HCT116 (cell line): Measurements from ENCODE around the gene MIEN1. TPM values are rescaled to one million over a fixed set of nuclear protein-coding genes. Genes with fewer than 3 reads are reported as not detected.
"Not testable (repeated sequence)": the region's sequence is repeated elsewhere in the genome, so short reads cannot be mapped to it uniquely, and the experiment has no call there.

Source experiments
- ATAC-seq: fragments of 200-7000 bp; cut with Tn5 transposase; 2 replicates; pipeline ENCODE4 v1.9.1; 2020; ENCODE audit warnings: mild to moderate bottlenecking, moderate library complexity
- BruUV-seq: library from RNA; stranded (reverse); fragments of 400-500 nt; replicated peaks from 2 replicates; lab custom pipeline; 2021; lab: Mats Ljungman, UMichigan
- CTCF ChIA-PET: fragments of 300-600 bp; sonication (Branson Sonifier 250); formaldehyde crosslinking; loops from one replicate; lab custom pipeline; 2021; ENCODE audit warnings: antibody characterized with exemption; lab: Charles Lee
- POLR2A ChIA-PET: fragments of 300-600, 350-600 bp; sonication (Branson Sonifier 250); formaldehyde crosslinking; loops from one replicate; lab custom pipeline; 2021; ENCODE audit warnings: antibody characterized with exemption; lab: Charles Lee
- RAD21 ChIA-PET, 2 experiments: fragments of 300-600 bp; sonication (Branson Sonifier 250); formaldehyde crosslinking; loops; one replicate each; lab custom pipeline; 2023; ENCODE audit warnings: low total read pairs in 2 of 2; ENCODE audit not compliant: uncharacterized antibody in 2 of 2, unreplicated experiment in 2 of 2, low non-redundant PET in 1 of 2; lab: Charles Lee
- DNase-seq: peaks from one replicate; pipeline ENCODE4 v3.0.0-alpha.2; 2010; ENCODE audit warnings: low read depth, low spot score
- H2AFZ ChIP-seq: fragments of 200-600 bp; shearing (Covaris generic), sonication (generic); 2 replicates; pipeline ENCODE4 v1.6.1; 2017; ENCODE audit warnings: low read depth, mixed run types, mixed read lengths, antibody characterized with exemption, low read length; ENCODE audit not compliant: poor library complexity, severe bottlenecking
- H3K27ac ChIP-seq: 2 replicates; pipeline ENCODE4 v1.5.1; 2012; ENCODE audit warnings: low read depth, low read length
- H3K27me3 ChIP-seq: fragments of 200-600 bp; sonication (generic); 2 replicates; pipeline ENCODE4 v1.6.1; 2016; ENCODE audit warnings: mixed run types, low read length, mixed read lengths; ENCODE audit not compliant: insufficient read depth
- H3K36me3 ChIP-seq, 2 experiments: fragments of 200-500 bp in 1 of 2; fragments of 200-600 bp in 1 of 2; sonication (Bioruptor generic) in 1 of 2; sonication (generic) in 1 of 2; 2 replicates each; pipeline versions ENCODE4 v1.5.1 to v1.6.1; 2014 to 2016; ENCODE audit warnings: low read length in 2 of 2, inconsistent platforms in 1 of 2, mixed read lengths in 1 of 2, mixed run types in 1 of 2; ENCODE audit not compliant: insufficient read depth in 2 of 2, control insufficient read depth in 1 of 2
- H3K4me1 ChIP-seq, 2 experiments: fragments of 200-600 bp in 1 of 2; sonication (generic) in 1 of 2; 2 replicates each; pipeline versions ENCODE4 v1.5.1 to v1.6.1; 2012 to 2017; ENCODE audit warnings: low read length in 2 of 2, inconsistent platforms in 1 of 2, mild to moderate bottlenecking in 1 of 2, mixed read lengths in 1 of 2, mixed run types in 1 of 2, moderate library complexity in 1 of 2; ENCODE audit not compliant: insufficient read depth in 2 of 2, control insufficient read depth in 1 of 2
- H3K4me2 ChIP-seq: fragments of 200-600 bp; sonication (generic); 2 replicates; pipeline ENCODE4 v1.6.1; 2017; ENCODE audit warnings: mixed run types, low read length, mixed read lengths
- H3K4me3 ChIP-seq, 2 experiments: fragments of 200-600 bp in 1 of 2; sonication (generic) in 1 of 2; replicated peaks in 1 of 2; 2 replicates each; pipeline ENCODE4 v1.5.1; 2011 to 2016; ENCODE audit warnings: low read length in 2 of 2, control low read depth in 1 of 2, low read depth in 1 of 2, mild to moderate bottlenecking in 1 of 2, mixed read lengths in 1 of 2, mixed run types in 1 of 2
- H3K79me2 ChIP-seq: fragments of 200-600 bp; sonication (generic); 2 replicates; pipeline ENCODE4 v1.6.1; 2017; ENCODE audit warnings: mild to moderate bottlenecking, mixed run types, low read length, moderate library complexity, mixed read lengths; ENCODE audit not compliant: insufficient read depth
- H3K9ac ChIP-seq: fragments of 200-600 bp; sonication (generic); 2 replicates; pipeline ENCODE4 v1.6.1; 2016; ENCODE audit warnings: low read length, mixed read lengths
- H3K9me2 ChIP-seq: fragments of 200-600 bp; sonication (generic), shearing (Covaris generic); 2 replicates; pipeline ENCODE4 v1.6.1; 2017; ENCODE audit warnings: mixed run types, mild to moderate bottlenecking, moderate library complexity; ENCODE audit not compliant: insufficient read depth
- H3K9me3 ChIP-seq, 2 experiments: fragments of 200-500 bp in 1 of 2; fragments of 200-600 bp in 1 of 2; sonication (Bioruptor generic) in 1 of 2; sonication (generic) in 1 of 2; 2 replicates each; pipeline ENCODE4 v1.6.1; 2014 to 2017; ENCODE audit warnings: low read length in 2 of 2, mixed read lengths in 2 of 2, inconsistent platforms in 1 of 2, low read depth in 1 of 2, mild to moderate bottlenecking in 1 of 2, mixed run types in 1 of 2, moderate library complexity in 1 of 2; ENCODE audit not compliant: control insufficient read depth in 1 of 2, insufficient read depth in 1 of 2
- H4K20me1 ChIP-seq: fragments of 200-600 bp; sonication (generic), shearing (Covaris generic); 2 replicates; pipeline ENCODE4 v1.6.1; 2017; ENCODE audit warnings: mixed run types, mild to moderate bottlenecking, moderate library complexity; ENCODE audit not compliant: insufficient read depth
- CEBPB ChIP-seq: IDR thresholded peaks from 2 replicates; pipeline ENCODE4 v1.6.1; 2012; ENCODE audit warnings: low read depth
- ELF1 ChIP-seq: IDR thresholded peaks from 2 replicates; pipeline ENCODE4 v1.6.1; 2012; ENCODE audit warnings: low read depth, borderline replicate concordance
- EZH2 ChIP-seq: fragments of 200-600 bp; sonication (generic); IDR thresholded peaks from 2 replicates; pipeline ENCODE4 v1.6.1; 2017; ENCODE audit warnings: antibody characterized with exemption, mixed run types
- EZH2phosphoT487 ChIP-seq: fragments of 200-600 bp; IDR thresholded peaks from 2 replicates; pipeline ENCODE4 v1.6.1; 2018; ENCODE audit warnings: antibody characterized with exemption, borderline replicate concordance
- FOSL1 ChIP-seq: IDR thresholded peaks from 2 replicates; pipeline ENCODE4 v1.6.1; 2012; ENCODE audit warnings: low read depth
- POLR2A ChIP-seq: IDR thresholded peaks from 2 replicates; pipeline ENCODE4 v1.7.0; 2011; ENCODE audit warnings: borderline replicate concordance; ENCODE audit not compliant: insufficient read depth, insufficient read length; ENCODE audit errors: extremely low read depth
- RAD21 ChIP-seq: IDR thresholded peaks from 2 replicates; pipeline ENCODE4 v1.6.1; 2012; ENCODE audit warnings: low read depth, mild to moderate bottlenecking
- SIN3A ChIP-seq: IDR thresholded peaks from 2 replicates; pipeline ENCODE4 v1.6.1; 2012; ENCODE audit warnings: low read depth
- YY1 ChIP-seq: IDR thresholded peaks from 2 replicates; pipeline ENCODE4 v1.6.1; 2011; ENCODE audit warnings: low read length, low read depth, moderate library complexity, mild to moderate bottlenecking; ENCODE audit not compliant: insufficient replicate concordance; ENCODE audit errors: extremely low read depth
- ZFX ChIP-seq: fragments of 450-650 bp; IDR thresholded peaks from 2 replicates; pipeline ENCODE4 v1.6.1; 2017
- ZNF274 ChIP-seq: fragments of 200-500 bp; sonication (Bioruptor generic); IDR thresholded peaks from 2 replicates; pipeline ENCODE4 v1.6.1; 2014; ENCODE audit warnings: mild to moderate bottlenecking, low read depth, low read length, inconsistent platforms
- intact Hi-C: fragments of 100-400 bp; cut with micrococcal nuclease; formaldehyde crosslinking; loops from 2 replicates; pipeline ENCODE4 v1.10.0; 2022
- total RNA-seq: library from RNA; stranded (reverse); gene quantifications from one replicate; pipeline ENCODE4 v1.2.1, GENCODE V29; 2021; ENCODE audit not compliant: unreplicated experiment
- TF ChIP-seq, protein P1 (sequence below): IDR thresholded peaks from 2 replicates; pipeline ENCODE4 v1.6.1; 2011; ENCODE audit warnings: mild to moderate bottlenecking, low read length, moderate library complexity; ENCODE audit not compliant: insufficient replicate concordance; ENCODE audit errors: extremely low read depth
- TF ChIP-seq, protein P2 (sequence below), 3 experiments: fragments of 200-600 bp in 1 of 3; sonication (generic) in 1 of 3; IDR thresholded peaks in 2 of 3; conservative IDR thresholded peaks in 1 of 3; 2 replicates each; pipeline ENCODE4 v1.5.1; 2012 to 2017; ENCODE audit warnings: low read depth in 2 of 3, low read length in 2 of 3, antibody characterized with exemption in 1 of 3, borderline replicate concordance in 1 of 3, control low read depth in 1 of 3, mild to moderate bottlenecking in 1 of 3, mixed read lengths in 1 of 3, mixed run types in 1 of 3, moderate library complexity in 1 of 3; ENCODE audit not compliant: insufficient read depth in 1 of 3
- TF ChIP-seq, protein P3 (sequence below): IDR thresholded peaks from 2 replicates; pipeline ENCODE4 v1.6.1; 2012

Gene MIEN1
- total RNA-seq, 1 experiment from 2014 or later: 73.9 TPM

GRCh38 chr17:39765175-39765574, 34.8 kb upstream of the MIEN1 start (continued):
- TF ChIP-seq, protein P1, sequence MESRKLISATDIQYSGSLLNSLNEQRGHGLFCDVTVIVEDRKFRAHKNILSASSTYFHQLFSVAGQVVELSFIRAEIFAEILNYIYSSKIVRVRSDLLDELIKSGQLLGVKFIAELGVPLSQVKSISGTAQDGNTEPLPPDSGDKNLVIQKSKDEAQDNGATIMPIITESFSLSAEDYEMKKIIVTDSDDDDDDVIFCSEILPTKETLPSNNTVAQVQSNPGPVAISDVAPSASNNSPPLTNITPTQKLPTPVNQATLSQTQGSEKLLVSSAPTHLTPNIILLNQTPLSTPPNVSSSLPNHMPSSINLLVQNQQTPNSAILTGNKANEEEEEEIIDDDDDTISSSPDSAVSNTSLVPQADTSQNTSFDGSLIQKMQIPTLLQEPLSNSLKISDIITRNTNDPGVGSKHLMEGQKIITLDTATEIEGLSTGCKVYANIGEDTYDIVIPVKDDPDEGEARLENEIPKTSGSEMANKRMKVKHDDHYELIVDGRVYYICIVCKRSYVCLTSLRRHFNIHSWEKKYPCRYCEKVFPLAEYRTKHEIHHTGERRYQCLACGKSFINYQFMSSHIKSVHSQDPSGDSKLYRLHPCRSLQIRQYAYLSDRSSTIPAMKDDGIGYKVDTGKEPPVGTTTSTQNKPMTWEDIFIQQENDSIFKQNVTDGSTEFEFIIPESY: no peak
- TF ChIP-seq ELF1 (no peak), CEBPB (no peak)

- H3K9me3 ChIP-seq, H3K79me2 ChIP-seq, RAD21 ChIA-PET, H4K20me1 ChIP-seq, intact Hi-C loops, BruUV-seq, H3K27ac ChIP-seq, H3K9me2 ChIP-seq, ATAC-seq, H3K4me2 ChIP-seq, H3K4me3 ChIP-seq, H2AFZ ChIP-seq, H3K9ac ChIP-seq, H3K36me3 ChIP-seq, H3K4me1 ChIP-seq, DNase-seq, CTCF ChIA-PET: not testable (repeated sequence)
- POLR2A ChIA-PET: interaction anchor here (0.7 kb wide), 1 partner anchor 20 kb away, joined by 4 read pairs; no protein-coding TSS in a partner anchor
- peaks cover 15% of the 10 kb centered on the region for H3K27me3 ChIP-seq
Observed at GRCh38 chr17:39764171-39764570, 33.8 kb upstream of the MIEN1 start.

DNA sequence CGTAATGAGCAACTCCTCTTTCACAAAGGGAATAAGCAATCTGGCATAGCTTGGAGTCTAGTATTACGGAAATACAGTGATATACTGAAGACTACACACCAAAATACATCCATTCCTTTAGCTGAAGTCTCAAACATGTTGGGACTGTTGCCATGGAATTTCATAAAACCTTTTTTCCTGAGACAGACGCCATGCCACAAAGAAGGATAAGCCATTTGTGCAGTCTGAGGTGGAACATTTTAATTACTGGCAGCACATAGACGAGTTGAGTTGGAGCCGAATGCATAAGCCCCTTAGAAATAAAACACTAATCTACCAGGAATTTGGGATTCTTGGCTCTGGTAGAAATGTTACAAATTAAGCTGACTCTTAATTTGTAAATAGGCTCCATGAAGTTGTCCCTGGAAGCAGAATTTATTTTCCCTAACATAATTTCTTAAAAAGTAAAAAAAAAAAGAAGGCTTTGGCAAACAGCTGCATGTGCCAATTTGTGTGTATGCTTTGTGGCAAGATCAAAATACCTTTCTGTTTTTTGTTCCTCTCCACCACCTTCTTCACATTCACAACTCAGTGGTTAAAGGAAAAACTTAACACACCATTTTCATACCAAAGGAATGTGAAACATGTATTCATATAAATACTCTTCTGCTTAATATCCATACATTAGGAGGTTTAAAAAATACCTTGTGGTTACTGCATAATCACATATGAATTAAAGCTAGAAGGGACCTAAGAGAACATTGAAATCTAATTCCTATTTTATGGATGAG, 32.9 kb upstream of the MIEN1 start:
- Histone ChIP-seq H3K27me3 (peaks cover 10% of the 10 kb centered on the region), H3K4me1 (no peaks in the 10 kb centered on the region), H3K9me2 (no peaks in the 10 kb centered on the region), H3K9me3 (no peaks in the 10 kb centered on the region), H3K36me3 (no peaks in the 10 kb centered on the region), H3K4me3 (no peak overlapping the region), H2AFZ (no peak overlapping the region), H3K79me2 (no peaks in the 10 kb centered on the region), H3K27ac (no peak overlapping the region), H3K9ac (no peak overlapping the region), H4K20me1 (no peaks in the 10 kb centered on the region), H3K4me2 (no peak overlapping the region)
- TF ChIP-seq SIN3A (no peak), RAD21 (no peak), YY1 (no peak), ZNF274 (no peak), FOSL1 (no peak), ZFX (no peak), ELF1 (no peak), POLR2A (no peak), CEBPB (no peak), EZH2phosphoT487 (no peak), EZH2 (no peak)
- TF ChIP-seq, protein P2, sequence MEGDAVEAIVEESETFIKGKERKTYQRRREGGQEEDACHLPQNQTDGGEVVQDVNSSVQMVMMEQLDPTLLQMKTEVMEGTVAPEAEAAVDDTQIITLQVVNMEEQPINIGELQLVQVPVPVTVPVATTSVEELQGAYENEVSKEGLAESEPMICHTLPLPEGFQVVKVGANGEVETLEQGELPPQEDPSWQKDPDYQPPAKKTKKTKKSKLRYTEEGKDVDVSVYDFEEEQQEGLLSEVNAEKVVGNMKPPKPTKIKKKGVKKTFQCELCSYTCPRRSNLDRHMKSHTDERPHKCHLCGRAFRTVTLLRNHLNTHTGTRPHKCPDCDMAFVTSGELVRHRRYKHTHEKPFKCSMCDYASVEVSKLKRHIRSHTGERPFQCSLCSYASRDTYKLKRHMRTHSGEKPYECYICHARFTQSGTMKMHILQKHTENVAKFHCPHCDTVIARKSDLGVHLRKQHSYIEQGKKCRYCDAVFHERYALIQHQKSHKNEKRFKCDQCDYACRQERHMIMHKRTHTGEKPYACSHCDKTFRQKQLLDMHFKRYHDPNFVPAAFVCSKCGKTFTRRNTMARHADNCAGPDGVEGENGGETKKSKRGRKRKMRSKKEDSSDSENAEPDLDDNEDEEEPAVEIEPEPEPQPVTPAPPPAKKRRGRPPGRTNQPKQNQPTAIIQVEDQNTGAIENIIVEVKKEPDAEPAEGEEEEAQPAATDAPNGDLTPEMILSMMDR (IDR thresholded peaks at IDR 0.05 in 2 of 3, conservative IDR thresholded peaks at IDR 0.05 in 1 of 3; ENCODE audit: borderline replicate concordance in 1 of 3, insufficient read depth in 1 of 3, low read depth in 2 of 3, low read length in 2 of 3): no peak
- TF ChIP-seq, protein P3, sequence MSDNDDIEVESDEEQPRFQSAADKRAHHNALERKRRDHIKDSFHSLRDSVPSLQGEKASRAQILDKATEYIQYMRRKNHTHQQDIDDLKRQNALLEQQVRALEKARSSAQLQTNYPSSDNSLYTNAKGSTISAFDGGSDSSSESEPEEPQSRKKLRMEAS: no peak
- ChIA-PET POLR2A (no interaction called here), RAD21 (no interaction called here), CTCF (no interaction called here)
- BruUV-seq: no TSS peak
- DNase-seq: no peak
- intact Hi-C loops: no loop called here
- ATAC-seq: no peak
